Astrocyte of the cerebellum (primary cell): Measurements from ENCODE around the gene FZD10.

ENCODE experiments used
- DNase-seq: peaks from one replicate; pipeline ENCODE4 v3.0.0-alpha.2; 2011; ENCODE audit warnings: low read depth
- H3K4me3 ChIP-seq: 2 replicates; pipeline ENCODE4 v1.5.1; 2011; ENCODE audit warnings: mild to moderate bottlenecking, low read depth, low read length, moderate library complexity
- CTCF ChIP-seq: IDR thresholded peaks from 2 replicates; pipeline ENCODE4 v1.5.1; 2012; ENCODE audit warnings: low read length, low read depth, moderate library complexity, mild to moderate bottlenecking; ENCODE audit errors: missing control alignments
- in situ Hi-C: cut with HindIII; loops from 2 replicates; pipeline ENCODE4 v1.10.0; 2017; ENCODE audit warnings: low sequenced_read_pairs

Gene FZD10

GRCh38 chr12:130164936-130165335 lies 2.7 kb downstream of the FZD10 start:
- no peak overlapping the region for H3K4me3 ChIP-seq
- in situ Hi-C loops: no loop called here
- TF ChIP-seq CTCF: no peak
- DNase-seq: no peak

- in situ Hi-C loops: no loop called here
- no peak for DNase-seq
- TF ChIP-seq CTCF: no peak
- H3K4me3 ChIP-seq: no peak overlapping the region
Observed at GRCh38 chr12:130166306-130166705, 4.0 kb downstream of the FZD10 start.

- no peak overlapping the region for H3K4me3 ChIP-seq
- TF ChIP-seq CTCF: no peak
- in situ Hi-C loops: no loop called here
- DNase-seq: no peak
Observed at GRCh38 chr12:130167537-130167936, 5.3 kb downstream of the FZD10 start.

GRCh38 chr12:130169256-130169655 lies 7.0 kb downstream of the FZD10 start:
- no peak for DNase-seq
- no peak for TF ChIP-seq CTCF
- H3K4me3 ChIP-seq: no peak overlapping the region
- in situ Hi-C loops: no loop called here

- in situ Hi-C loops: no loop called here
- TF ChIP-seq CTCF: no peak
Observed at GRCh38 chr12:130169924-130170323, 7.7 kb downstream of the FZD10 start.

GRCh38 chr12:130170611-130171010 lies 8.3 kb downstream of the FZD10 start:
- in situ Hi-C loops: no loop called here
- DNase-seq: no peak
- no peak for TF ChIP-seq CTCF
- no peak overlapping the region for H3K4me3 ChIP-seq

More at GRCh38 chr12:130169924-130170323, 7.7 kb downstream of the FZD10 start:
- no peak for DNase-seq
- H3K4me3 ChIP-seq: no peak overlapping the region
